IPS-20b (cell line): ENCODE data around the gene MEGF11.
A peak's percentile ranks its signal among the peaks of the same experiment; 100 is the strongest.

Source experiments
- H3K27ac ChIP-seq: one replicate; pipeline ENCODE4 v1.5.1; 2013; ENCODE audit warnings: low read length
- H3K27me3 ChIP-seq: 2 replicates; pipeline ENCODE4 v1.6.1; 2013; ENCODE audit warnings: mild to moderate bottlenecking, low read length, inconsistent platforms; ENCODE audit not compliant: insufficient read depth
- H3K36me3 ChIP-seq: 2 replicates; pipeline ENCODE4 v1.6.1; 2013; ENCODE audit warnings: low read depth, mild to moderate bottlenecking, inconsistent platforms, low read length, moderate library complexity; ENCODE audit not compliant: insufficient read depth
- H3K4me1 ChIP-seq: 2 replicates; pipeline ENCODE4 v1.6.1; 2013; ENCODE audit warnings: mild to moderate bottlenecking, control low read depth, inconsistent platforms, low read length, moderate library complexity; ENCODE audit not compliant: insufficient read depth
- H3K4me3 ChIP-seq: 2 replicates; pipeline ENCODE4 v1.5.1; 2013; ENCODE audit warnings: mild to moderate bottlenecking, low read length, inconsistent platforms
- H3K9ac ChIP-seq: 2 replicates; pipeline ENCODE4 v1.6.1; 2013; ENCODE audit warnings: low read depth, mild to moderate bottlenecking, inconsistent platforms, low read length, moderate library complexity
- H3K9me3 ChIP-seq: 2 replicates; pipeline ENCODE4 v1.6.1; 2013; ENCODE audit warnings: mild to moderate bottlenecking, low read depth, low read length, inconsistent platforms; ENCODE audit not compliant: insufficient read depth

Gene MEGF11

DNA sequence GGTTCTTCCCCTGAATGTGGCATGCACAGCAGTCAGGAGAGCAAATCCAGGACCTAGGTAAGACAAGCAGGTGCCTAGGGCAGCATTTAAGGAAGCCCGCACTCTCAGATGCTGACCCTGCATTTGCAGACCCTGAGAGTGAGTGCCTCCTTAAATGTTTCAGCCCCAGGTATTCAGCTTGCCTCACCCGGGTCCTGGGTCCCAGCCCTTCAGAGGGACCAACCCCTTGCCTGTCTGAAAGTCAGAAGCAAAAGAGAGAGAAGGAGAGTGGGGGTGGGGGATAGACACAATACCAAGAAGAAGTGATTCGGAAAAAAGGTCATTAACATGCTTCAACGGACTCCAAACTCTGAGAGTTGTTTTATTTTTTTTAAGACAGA is 75.0 kb downstream of the MEGF11 start:
- Histone ChIP-seq H3K36me3 (no peaks in the 10 kb centered on the region), H3K27ac (no peak overlapping the region), H3K4me1 (peaks cover 40% of the 10 kb centered on the region), H3K4me3 (0 out of 2 replicates have a peak overlapping the region, but pooled peaks have one; percentile 23), H3K27me3 (no peaks in the 10 kb centered on the region), H3K9me3 (no peaks in the 10 kb centered on the region), H3K9ac (peak overlapping the region; percentile 33; the same call in 1 of the 2 replicates)

DNA sequence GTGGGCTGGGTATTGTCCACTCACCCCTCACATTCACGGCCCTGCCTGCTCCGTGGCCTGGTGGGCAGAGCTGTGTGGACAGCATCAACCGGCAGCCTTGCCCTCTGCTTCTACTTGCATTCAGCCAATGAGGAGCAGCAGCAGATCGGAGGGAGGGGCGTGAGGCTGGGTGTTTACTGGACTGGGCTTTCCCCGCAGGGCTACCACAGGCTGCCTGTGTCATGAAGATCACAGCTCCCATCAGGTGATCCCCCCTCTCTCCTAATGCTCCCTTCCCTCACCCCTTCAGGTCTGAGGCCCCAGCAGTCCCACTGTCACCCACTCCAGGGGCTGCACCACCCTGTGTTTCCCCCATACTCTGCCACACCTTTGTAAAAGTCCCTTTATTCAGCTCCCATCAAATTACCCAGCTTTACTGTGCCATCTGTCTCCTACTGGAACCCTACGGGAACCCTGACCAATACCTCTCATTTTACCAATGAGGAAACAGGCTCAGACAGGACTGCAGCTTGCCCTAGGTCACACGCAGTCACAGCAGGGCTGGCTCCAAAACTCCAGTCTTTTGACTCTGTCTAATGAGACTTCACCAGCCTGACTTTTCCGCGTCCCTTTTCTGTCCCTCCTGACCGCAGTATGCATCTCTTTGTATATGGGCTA is 81.1 kb downstream of the MEGF11 start:
- no peaks in the 10 kb centered on the region for H3K36me3 ChIP-seq
- H3K9me3 ChIP-seq: no peaks in the 10 kb centered on the region
- H3K27ac ChIP-seq: no peak overlapping the region
- H3K4me3 ChIP-seq: no peak overlapping the region
- H3K9ac ChIP-seq: no peak overlapping the region
- H3K4me1 ChIP-seq: no peaks in the 10 kb centered on the region
- no peaks in the 10 kb centered on the region for H3K27me3 ChIP-seq

DNA sequence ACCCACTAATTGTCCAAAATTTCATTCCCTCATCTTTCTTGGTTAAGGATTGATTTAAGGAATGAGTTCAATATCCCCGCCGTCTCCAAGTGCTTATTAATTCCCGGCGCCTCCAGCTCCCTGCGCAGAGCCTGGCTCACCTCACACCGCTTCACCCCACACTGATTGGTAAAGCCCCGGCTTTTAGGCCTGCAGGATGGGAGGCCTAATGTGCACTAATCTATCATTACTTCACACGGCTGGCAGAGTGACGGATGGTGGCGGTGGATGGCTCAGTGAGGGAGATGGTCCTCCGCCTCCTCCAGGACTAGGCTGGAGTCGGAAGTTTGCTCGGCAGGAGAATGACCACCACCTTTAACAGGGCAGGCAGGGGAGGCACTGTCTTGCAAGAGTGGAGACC is 81.7 kb downstream of the MEGF11 start:
- Histone ChIP-seq H3K4me3 (no peak overlapping the region), H3K27ac (no peak overlapping the region), H3K27me3 (no peaks in the 10 kb centered on the region), H3K9me3 (no peaks in the 10 kb centered on the region), H3K36me3 (no peaks in the 10 kb centered on the region), H3K4me1 (no peaks in the 10 kb centered on the region), H3K9ac (no peak overlapping the region)

DNA sequence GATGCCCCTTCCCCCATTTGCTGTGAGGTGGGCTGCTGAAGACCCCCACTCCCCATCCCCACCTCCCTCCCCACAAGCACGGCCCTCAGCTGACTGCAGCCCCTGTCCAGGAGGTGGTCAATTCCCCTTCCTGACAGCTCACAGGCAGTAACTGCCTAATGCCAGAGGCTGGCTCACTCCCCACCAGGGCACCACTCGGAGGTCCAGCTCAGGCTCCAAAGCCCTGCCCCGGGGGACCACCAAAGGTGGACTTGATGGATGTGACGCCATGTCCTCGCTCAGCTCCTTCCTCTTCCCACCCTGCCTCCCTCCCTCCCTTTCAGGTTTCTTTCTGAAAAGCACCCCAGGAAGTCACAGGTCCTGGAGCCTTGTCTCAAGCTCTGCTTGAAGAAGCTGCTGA is 82.8 kb downstream of the MEGF11 start:
- Histone ChIP-seq H3K9me3 (no peaks in the 10 kb centered on the region), H3K9ac (no peak overlapping the region), H3K27me3 (no peaks in the 10 kb centered on the region)

DNA sequence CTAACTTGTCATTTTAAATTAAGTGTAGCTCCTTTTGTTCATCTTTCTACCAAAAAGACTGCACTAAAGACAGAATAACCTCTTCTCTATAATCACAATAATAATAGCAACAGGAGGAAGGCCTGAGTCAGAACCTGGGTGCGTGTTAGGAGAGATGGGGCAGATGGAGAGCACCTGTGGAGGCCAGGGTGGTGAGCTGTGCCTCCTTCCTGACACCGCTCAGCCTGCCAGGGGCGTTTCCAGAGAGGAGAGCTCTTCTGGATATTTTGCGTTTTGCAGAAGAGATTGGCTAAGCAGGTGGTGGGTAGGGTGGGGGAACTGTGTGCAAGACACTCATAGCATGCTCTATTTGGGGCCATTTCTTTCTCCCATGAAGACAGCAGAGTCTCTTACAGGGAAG is 83.5 kb downstream of the MEGF11 start:
- H3K27ac ChIP-seq: no peak overlapping the region
- H3K36me3 ChIP-seq: no peaks in the 10 kb centered on the region
- H3K27me3 ChIP-seq: no peaks in the 10 kb centered on the region
- H3K9me3 ChIP-seq: no peaks in the 10 kb centered on the region
- H3K9ac ChIP-seq: no peak overlapping the region
- H3K4me3 ChIP-seq: no peak overlapping the region
- no peaks in the 10 kb centered on the region for H3K4me1 ChIP-seq

More for the DNA sequence above, 82.8 kb downstream of the MEGF11 start:
- Histone ChIP-seq H3K27ac (no peak overlapping the region), H3K4me3 (no peak overlapping the region), H3K36me3 (no peaks in the 10 kb centered on the region), H3K4me1 (no peaks in the 10 kb centered on the region)

DNA sequence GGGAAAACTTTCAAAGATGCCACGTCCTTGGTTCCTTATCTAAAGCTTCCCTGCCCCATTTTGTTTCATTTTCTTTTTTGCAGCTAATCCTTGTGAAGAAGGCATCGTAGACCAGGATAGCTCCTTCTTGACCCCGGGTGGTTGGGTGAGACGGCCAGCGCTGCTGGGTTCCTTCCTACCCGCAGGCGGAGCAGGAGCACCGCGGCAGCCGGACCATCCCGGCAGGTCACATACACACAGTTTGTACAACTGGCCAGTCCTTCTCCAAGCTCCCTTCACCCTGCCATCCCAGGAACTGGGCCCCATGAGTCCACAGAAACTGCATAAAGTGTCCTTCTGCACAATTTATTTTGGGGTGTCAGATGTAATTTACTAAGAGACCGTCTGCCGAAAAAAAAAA is 83.9 kb downstream of the MEGF11 start:
- no peaks in the 10 kb centered on the region for H3K4me1 ChIP-seq
- H3K27ac ChIP-seq: no peak overlapping the region
- no peak overlapping the region for H3K9ac ChIP-seq

DNA sequence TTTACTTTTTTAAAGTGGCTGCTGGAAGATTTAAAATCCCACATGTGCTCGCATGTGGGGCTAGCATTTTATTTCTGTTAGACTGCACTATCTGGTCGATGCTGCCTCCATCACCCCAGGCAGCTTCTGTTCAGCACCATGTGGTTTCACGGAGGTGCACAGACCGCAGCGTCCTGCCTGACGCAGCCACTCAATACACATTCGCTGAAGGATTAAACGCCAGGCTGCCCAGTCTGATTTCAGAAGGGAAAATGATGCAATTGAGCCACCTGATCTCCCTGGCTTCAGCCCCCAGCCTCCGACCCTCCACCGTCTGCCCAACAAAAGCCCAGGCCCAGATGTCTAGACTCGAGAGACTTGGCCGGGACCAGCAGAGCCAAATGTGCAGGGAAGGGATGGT is 84.5 kb downstream of the MEGF11 start:
- Histone ChIP-seq H3K27me3 (no peaks in the 10 kb centered on the region), H3K9me3 (no peaks in the 10 kb centered on the region), H3K36me3 (no peaks in the 10 kb centered on the region), H3K4me1 (no peaks in the 10 kb centered on the region), H3K4me3 (no peak overlapping the region), H3K9ac (no peak overlapping the region), H3K27ac (no peak overlapping the region)

More for the DNA sequence above, 83.9 kb downstream of the MEGF11 start:
- Histone ChIP-seq H3K9me3 (no peaks in the 10 kb centered on the region), H3K36me3 (no peaks in the 10 kb centered on the region), H3K4me3 (no peak overlapping the region), H3K27me3 (no peaks in the 10 kb centered on the region)

DNA sequence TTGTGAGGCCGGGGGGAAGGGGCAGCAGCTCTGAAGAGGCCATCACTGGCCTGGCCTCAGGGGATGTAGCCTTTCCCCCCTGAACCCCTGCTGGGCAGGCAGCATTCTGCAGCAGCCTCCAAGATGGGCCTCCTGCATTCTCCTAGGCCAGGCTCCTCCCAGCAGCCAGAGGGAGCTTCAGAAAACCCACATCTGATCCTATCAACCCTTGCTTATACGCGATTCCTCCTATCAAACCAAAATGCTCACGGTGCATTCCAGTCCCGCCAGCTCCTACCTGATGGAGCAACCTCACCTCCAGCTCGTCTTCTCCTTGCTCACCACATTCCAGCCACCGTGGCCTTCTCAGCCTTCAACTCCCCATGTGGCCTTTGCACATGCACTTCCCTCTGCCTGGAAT is 85.7 kb downstream of the MEGF11 start:
- Histone ChIP-seq H3K27ac (no peak overlapping the region), H3K9ac (no peak overlapping the region), H3K27me3 (no peaks in the 10 kb centered on the region)

DNA sequence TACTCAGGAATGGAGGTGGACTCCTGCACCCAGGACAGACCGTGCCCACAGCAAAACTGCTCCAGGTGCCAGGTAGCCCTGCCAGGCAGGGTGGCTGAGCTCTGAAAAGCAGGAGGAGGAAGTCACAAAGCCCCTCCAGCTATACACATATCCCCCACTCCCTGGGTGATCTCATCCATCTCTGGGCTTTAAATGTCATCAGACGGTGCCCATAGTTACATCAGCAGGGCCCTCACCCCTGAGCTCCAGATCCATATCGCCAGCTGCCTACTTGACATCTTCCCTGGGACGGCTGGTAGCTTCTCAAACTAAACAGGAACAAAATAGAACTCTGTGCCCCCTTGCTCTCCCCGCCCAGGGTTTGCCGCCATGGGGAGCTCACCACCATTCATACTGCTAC is 87.7 kb downstream of the MEGF11 start:
- Histone ChIP-seq H3K36me3 (no peaks in the 10 kb centered on the region), H3K9me3 (no peaks in the 10 kb centered on the region), H3K27ac (no peak overlapping the region), H3K9ac (no peak overlapping the region), H3K4me1 (no peaks in the 10 kb centered on the region), H3K4me3 (no peak overlapping the region), H3K27me3 (no peaks in the 10 kb centered on the region)

More for the DNA sequence above, 85.7 kb downstream of the MEGF11 start:
- no peaks in the 10 kb centered on the region for H3K4me1 ChIP-seq
- no peaks in the 10 kb centered on the region for H3K9me3 ChIP-seq
- no peak overlapping the region for H3K4me3 ChIP-seq
- H3K36me3 ChIP-seq: no peaks in the 10 kb centered on the region

DNA sequence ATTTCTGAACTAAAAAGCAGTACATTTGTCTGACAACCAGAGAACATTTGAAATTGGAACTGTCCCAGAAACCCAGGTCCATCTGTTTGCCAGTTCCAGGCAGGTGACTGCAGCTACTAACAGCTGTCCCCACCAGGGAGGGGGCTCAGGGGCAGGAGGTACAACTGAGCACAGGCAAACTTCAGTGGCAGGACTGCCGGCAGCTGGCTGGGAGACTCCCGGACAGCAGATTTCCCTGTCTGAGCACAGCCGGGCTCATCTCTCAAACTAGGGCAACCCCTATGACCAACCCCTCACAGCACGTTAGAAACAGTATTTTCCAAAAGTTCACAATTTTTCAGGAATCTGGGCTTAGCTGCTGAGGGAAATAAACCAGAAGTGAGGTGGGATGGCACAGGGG is 88.8 kb downstream of the MEGF11 start:
- Histone ChIP-seq H3K27me3 (no peaks in the 10 kb centered on the region), H3K9me3 (no peaks in the 10 kb centered on the region), H3K36me3 (no peaks in the 10 kb centered on the region), H3K4me3 (no peak overlapping the region), H3K27ac (no peak overlapping the region), H3K4me1 (no peaks in the 10 kb centered on the region), H3K9ac (no peak overlapping the region)

DNA sequence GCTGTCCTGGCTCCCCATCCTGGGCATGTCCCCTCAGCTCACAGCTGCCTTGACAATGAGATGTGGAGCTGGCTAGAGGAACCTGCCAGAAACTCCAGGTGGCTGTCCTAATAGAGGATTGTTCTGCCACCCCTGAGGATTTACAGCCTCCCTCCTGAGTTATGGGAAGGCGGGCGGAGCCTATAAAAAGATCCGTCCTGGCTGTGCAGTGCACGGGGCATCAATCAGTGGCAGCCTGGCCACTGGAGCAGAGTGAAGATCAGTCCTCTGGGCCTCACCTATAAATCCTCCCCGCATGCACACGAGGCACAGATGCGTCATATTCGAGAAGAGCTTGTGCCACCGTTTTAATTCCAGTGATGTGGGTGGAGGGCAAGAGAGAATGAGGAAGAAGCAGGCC is 90.0 kb downstream of the MEGF11 start:
- Histone ChIP-seq H3K27ac (no peak overlapping the region), H3K27me3 (no peaks in the 10 kb centered on the region), H3K9me3 (no peaks in the 10 kb centered on the region), H3K9ac (no peak overlapping the region), H3K4me3 (no peak overlapping the region), H3K4me1 (no peaks in the 10 kb centered on the region), H3K36me3 (no peaks in the 10 kb centered on the region)

DNA sequence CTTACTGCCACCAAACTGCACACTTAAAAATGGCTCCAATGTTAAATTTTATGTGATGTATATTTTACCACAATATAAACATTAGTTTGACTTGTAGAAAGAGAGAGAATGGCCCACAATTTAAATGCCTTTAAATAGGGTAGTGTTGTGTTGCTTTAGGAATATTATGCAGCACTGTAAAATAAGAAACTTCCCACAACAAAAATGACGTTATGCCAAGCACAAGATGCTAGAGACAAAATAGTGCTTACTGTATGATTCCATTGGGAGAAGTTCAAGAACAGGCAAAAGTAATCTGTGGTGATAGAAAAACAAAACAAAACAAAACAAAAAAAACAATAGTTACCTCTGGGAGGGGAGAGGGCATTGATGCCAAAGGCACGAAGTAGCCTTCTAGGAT is 91.3 kb downstream of the MEGF11 start:
- Histone ChIP-seq H3K9ac (no peak overlapping the region), H3K9me3 (no peaks in the 10 kb centered on the region), H3K4me3 (no peak overlapping the region), H3K4me1 (no peaks in the 10 kb centered on the region), H3K27ac (no peak overlapping the region), H3K27me3 (no peaks in the 10 kb centered on the region), H3K36me3 (no peaks in the 10 kb centered on the region)
